IPS-18c (cell line): ENCODE data around the gene SLC12A1.

Experiments used
- H3K4me3 ChIP-seq: 2 replicates; pipeline ENCODE4 v1.7.0; 2013; ENCODE audit warnings: low read depth, mild to moderate bottlenecking, low read length, moderate library complexity; ENCODE audit not compliant: insufficient read depth
- H3K9me3 ChIP-seq: one replicate; pipeline ENCODE4 v1.6.1; 2013; ENCODE audit warnings: mild to moderate bottlenecking, low read length, moderate library complexity; ENCODE audit not compliant: control insufficient read depth, insufficient read depth

The SLC12A1 gene

DNA sequence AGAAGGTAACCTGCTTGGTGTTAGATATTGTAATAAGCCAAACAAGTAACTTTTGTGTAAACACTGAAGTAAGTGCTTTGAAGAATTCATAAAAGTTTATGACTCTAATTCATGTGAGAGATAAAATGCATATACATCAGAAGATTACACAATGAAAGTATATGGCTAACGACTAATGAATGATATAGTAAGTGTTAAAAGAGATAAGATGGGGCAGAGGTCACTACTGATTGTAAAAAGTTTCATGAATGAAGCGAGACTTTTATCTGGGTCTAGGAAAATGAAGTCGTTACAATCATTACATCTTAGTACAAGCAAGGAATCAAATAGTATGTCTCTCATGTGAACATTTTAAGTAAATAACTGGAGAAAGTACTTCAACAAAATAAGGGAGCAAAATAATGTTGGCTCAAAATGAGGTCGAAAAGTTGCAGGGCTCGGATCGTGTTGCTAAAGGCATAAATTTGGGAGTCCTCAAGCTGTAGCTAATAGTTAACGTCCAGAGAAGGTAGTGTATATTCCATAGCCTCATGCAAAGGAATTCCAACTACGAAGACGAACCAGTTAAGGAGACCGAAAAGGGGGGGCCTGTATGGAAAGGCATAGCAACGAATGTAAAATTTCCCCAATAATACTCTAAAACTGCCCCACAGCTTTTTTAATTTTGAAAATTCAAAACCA, 124.1 kb downstream of the SLC12A1 start:
- H3K9me3 ChIP-seq, result no peaks in the 10 kb centered on the region
- H3K4me3 ChIP-seq, result peak overlapping the region; percentile 92

- Histone ChIP-seq H3K9me3 (no peaks in the 10 kb centered on the region), H3K4me3 (peak within 1 kb of the TSS; percentile 92)
These were observed 125.0 kb downstream of the SLC12A1 start, which contains the start of gene DUT for GRCh38 chr15:48330855-48331795. Gene DUT (plus strand): TSS chr15:48331429. CDS start chr15:48331516, 87 bp downstream.

DNA sequence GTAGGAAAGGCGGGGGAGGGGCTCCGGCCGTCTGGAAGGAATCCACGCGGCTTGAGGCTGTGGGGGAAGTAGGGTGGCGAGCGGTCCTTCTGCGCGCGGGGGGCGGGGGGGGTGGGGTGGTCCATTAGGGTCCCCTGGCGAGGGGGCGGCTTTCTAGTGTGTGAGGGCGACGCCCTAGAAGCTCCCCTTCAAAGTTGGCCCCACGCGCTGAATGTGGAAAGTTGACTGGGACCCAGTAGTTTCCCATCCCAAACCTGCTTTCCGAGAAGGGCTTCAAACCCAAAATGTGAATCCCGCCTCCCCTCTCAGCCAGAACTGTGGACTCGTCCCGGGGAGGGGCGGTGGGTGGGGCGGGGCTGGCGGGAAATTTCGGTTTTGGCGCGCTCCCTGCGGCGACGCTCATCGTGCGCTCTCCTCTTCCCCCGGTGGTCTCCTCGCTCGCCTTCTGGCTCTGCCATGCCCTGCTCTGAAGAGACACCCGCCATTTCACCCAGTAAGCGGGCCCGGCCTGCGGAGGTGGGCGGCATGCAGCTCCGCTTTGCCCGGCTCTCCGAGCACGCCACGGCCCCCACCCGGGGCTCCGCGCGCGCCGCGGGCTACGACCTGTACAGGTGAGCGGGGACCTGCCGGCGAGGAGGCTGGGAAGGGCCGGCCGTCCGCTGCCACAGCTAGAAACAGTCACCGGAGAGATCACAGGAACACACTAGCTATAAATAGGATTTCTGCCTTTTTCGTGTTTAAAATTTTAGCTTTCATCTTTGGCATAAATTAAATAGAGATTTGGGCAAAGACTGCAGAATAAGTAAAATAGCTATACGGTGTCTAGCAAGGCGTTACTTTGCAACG, 125.9 kb downstream of the SLC12A1 start:
- H3K9me3 ChIP-seq, result no peaks in the 10 kb centered on the region
- H3K4me3 ChIP-seq, result peak overlapping the region; percentile 92

- Histone ChIP-seq H3K4me3 (peak overlapping the region; percentile 92), H3K9me3 (no peaks in the 10 kb centered on the region)
These were observed 126.5 kb downstream of the SLC12A1 start for GRCh38 chr15:48332642-48333034.

DNA sequence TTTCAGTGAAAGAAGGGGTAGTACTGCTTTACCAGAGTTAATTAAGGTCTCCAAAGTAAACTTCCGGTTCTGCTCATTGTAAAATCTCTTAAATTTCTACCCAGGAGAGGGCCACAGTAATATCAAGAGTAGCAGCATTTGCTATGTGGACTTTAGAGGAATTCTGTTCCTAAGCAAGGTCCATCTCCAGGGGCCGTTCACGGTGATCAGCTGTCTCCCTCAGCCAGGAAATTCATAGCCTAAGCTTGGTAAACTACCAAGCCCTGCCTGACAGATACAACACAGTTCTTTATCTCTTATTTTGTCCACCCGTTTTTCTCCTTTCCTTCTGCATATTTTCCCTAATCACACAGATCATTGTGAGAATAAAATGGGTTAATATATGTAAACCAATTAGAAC, 127.4 kb downstream of the SLC12A1 start:
- Histone ChIP-seq H3K4me3 (peak overlapping the region; percentile 21; the same call in 1 of the 2 replicates), H3K9me3 (no peaks in the 10 kb centered on the region)

GRCh38 chr15:48334260-48334659, 128.2 kb downstream of the SLC12A1 start:
- no peaks in the 10 kb centered on the region for H3K9me3 ChIP-seq
- no peak overlapping the region for H3K4me3 ChIP-seq

GRCh38 chr15:48336940-48337339, 130.8 kb downstream of the SLC12A1 start:
- Histone ChIP-seq H3K4me3 (no peak overlapping the region), H3K9me3 (no peaks in the 10 kb centered on the region)

DNA sequence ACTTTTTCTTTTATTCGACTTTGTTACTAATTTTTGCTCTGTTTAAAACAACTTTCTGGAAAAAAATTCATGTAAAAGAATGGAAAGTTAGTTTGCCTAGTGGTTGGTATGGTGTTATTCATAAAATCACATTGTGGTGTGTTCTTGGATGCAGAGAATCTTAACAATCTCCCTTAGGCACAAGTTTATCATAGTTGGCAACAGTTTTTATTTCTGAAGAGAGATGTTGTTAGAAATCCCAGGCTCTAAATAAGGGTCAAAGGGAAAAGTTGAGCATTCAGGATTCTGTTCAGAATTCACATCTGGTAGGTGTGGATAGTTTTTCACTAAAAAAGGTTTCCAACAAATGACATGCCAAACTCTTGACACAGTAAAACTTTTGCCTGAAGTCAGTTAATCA, 131.5 kb downstream of the SLC12A1 start:
- Histone ChIP-seq H3K4me3 (no peak overlapping the region), H3K9me3 (no peaks in the 10 kb centered on the region)

- Histone ChIP-seq H3K4me3 (no peak overlapping the region), H3K9me3 (no peaks in the 10 kb centered on the region)
These were observed 134.0 kb downstream of the SLC12A1 start for GRCh38 chr15:48340111-48340510.

- H3K4me3 ChIP-seq, result no peak overlapping the region
- no peaks in the 10 kb centered on the region for H3K9me3 ChIP-seq
These were observed 137.8 kb downstream of the SLC12A1 start for GRCh38 chr15:48343865-48344264.

DNA sequence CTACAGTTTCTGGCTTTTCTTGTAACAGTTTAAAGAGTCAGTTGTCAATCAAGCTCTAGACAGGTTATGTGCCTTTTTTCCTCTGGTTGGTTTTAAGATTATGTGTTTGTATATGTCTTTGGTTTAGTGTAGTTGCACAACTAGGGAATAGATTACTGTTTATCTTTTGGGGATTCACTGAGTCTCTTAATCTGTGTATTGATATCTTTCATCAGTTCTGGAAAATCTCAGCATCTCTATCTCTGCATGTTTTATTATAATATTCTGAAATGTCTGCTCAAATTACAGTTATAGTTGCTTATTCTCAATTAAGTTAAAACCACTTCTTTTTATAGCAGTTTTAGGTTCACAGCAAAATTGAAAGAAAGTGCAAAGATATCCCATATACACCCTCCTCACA, 139.4 kb downstream of the SLC12A1 start:
- no peak overlapping the region for H3K4me3 ChIP-seq
- H3K9me3 ChIP-seq, result no peaks in the 10 kb centered on the region

GRCh38 chr15:48352474-48353072, 146.5 kb downstream of the SLC12A1 start:
- no peak overlapping the region for H3K4me3 ChIP-seq

More at GRCh38 chr15:48352474-48353072, 146.5 kb downstream of the SLC12A1 start:
- H3K9me3 ChIP-seq, result no peaks in the 10 kb centered on the region
